Trophoblast cell (in vitro differentiated cells and primary cell): ENCODE results near the gene BNC2.

Experiments used
- DNase-seq, 2 donors: peaks; one replicate each; pipeline ENCODE4 v3.0.0-alpha.2; 2016
- H2AFZ ChIP-seq: 2 replicates; pipeline ENCODE4 v1.6.1; 2013; ENCODE audit warnings: low read length, moderate library complexity, mild to moderate bottlenecking; ENCODE audit not compliant: insufficient read depth, poor library complexity
- H2AK5ac ChIP-seq: 2 replicates; pipeline ENCODE4 v1.6.1; 2013; ENCODE audit warnings: mild to moderate bottlenecking, low read length
- H2BK120ac ChIP-seq: 2 replicates; pipeline ENCODE4 v1.6.1; 2013; ENCODE audit warnings: low read length, mild to moderate bottlenecking, moderate library complexity; ENCODE audit not compliant: insufficient read depth, poor library complexity
- H2BK12ac ChIP-seq: 2 replicates; pipeline ENCODE4 v1.6.1; 2013; ENCODE audit warnings: mild to moderate bottlenecking, low read length, moderate library complexity
- H2BK5ac ChIP-seq: 2 replicates; pipeline ENCODE4 v1.6.1; 2013; ENCODE audit warnings: low read length, low read depth, moderate library complexity, mild to moderate bottlenecking; ENCODE audit not compliant: poor library complexity
- H3K14ac ChIP-seq: 2 replicates; pipeline ENCODE4 v1.6.1; 2013; ENCODE audit warnings: mild to moderate bottlenecking, low read length
- H3K18ac ChIP-seq: 2 replicates; pipeline ENCODE4 v1.6.1; 2013; ENCODE audit warnings: mild to moderate bottlenecking, low read length
- H3K23ac ChIP-seq: 2 replicates; pipeline ENCODE4 v1.6.1; 2013; ENCODE audit warnings: low read length
- H3K27ac ChIP-seq: 2 replicates; pipeline ENCODE4 v1.5.1; 2013; ENCODE audit warnings: low read depth, mild to moderate bottlenecking, inconsistent platforms, low read length, moderate library complexity
- H3K27me3 ChIP-seq: 2 replicates; pipeline ENCODE4 v1.6.1; 2013; ENCODE audit warnings: inconsistent platforms, mild to moderate bottlenecking, low read length, moderate library complexity; ENCODE audit not compliant: insufficient read depth
- H3K36me3 ChIP-seq, 2 experiments: 1 replicate in 1 of 2; 2 replicates in 1 of 2; pipeline ENCODE4 v1.6.1; 2013; ENCODE audit warnings: low read length in 2 of 2, mild to moderate bottlenecking in 2 of 2, moderate library complexity in 1 of 2; ENCODE audit not compliant: insufficient read depth in 2 of 2, control insufficient read depth in 1 of 2
- H3K4ac ChIP-seq: 2 replicates; pipeline ENCODE4 v1.6.1; 2013; ENCODE audit warnings: low read depth, mild to moderate bottlenecking, low read length, moderate library complexity
- H3K4me1 ChIP-seq, 2 experiments: 1 replicate in 1 of 2; 2 replicates in 1 of 2; pipeline ENCODE4 v1.6.1; 2013; ENCODE audit warnings: low read length in 2 of 2, mild to moderate bottlenecking in 2 of 2, moderate library complexity in 1 of 2; ENCODE audit not compliant: insufficient read depth in 2 of 2, control insufficient read depth in 1 of 2
- H3K4me2 ChIP-seq: 2 replicates; pipeline ENCODE4 v1.6.1; 2013; ENCODE audit warnings: inconsistent platforms, mild to moderate bottlenecking, low read length, moderate library complexity
- H3K4me3 ChIP-seq: 2 replicates; pipeline ENCODE4 v1.5.1; 2013; ENCODE audit warnings: mild to moderate bottlenecking, low read depth, low read length, inconsistent platforms
- H3K79me1 ChIP-seq: one replicate; pipeline ENCODE4 v1.6.1; 2013; ENCODE audit warnings: low read length
- H3K79me2 ChIP-seq: 2 replicates; pipeline ENCODE4 v1.6.1; 2013; ENCODE audit warnings: low read length, mild to moderate bottlenecking; ENCODE audit not compliant: control insufficient read depth, insufficient read depth, poor library complexity
- H3K9ac ChIP-seq: 2 replicates; pipeline ENCODE4 v1.6.1; 2013; ENCODE audit warnings: mild to moderate bottlenecking, low read length
- H3K9me3 ChIP-seq: 2 replicates; pipeline ENCODE4 v1.6.1; 2013; ENCODE audit warnings: low read depth, mild to moderate bottlenecking, control low read depth, inconsistent platforms, low read length; ENCODE audit not compliant: insufficient read depth
- H4K12ac ChIP-seq: 2 replicates; pipeline ENCODE4 v1.6.1; 2013; ENCODE audit warnings: low read depth, mild to moderate bottlenecking, low read length, moderate library complexity
- H4K8ac ChIP-seq: 2 replicates; pipeline ENCODE4 v1.6.1; 2013; ENCODE audit warnings: low read depth, mild to moderate bottlenecking, low read length, moderate library complexity
- H4K91ac ChIP-seq: one replicate; pipeline ENCODE4 v1.6.1; 2013; ENCODE audit warnings: low read depth, mild to moderate bottlenecking, low read length, moderate library complexity
- WGBS: extraction: QIAGEN DNeasy Blood & Tissue Kit; methylation state at CpG from one replicate; pipeline ENCODE4 v1.1.7; 2013; ENCODE audit warnings: missing lambda C conversion rate; ENCODE audit not compliant: insufficient read length, insufficient coverage; ENCODE audit errors: extremely low coverage; 5-methylcytosine and 5-hydroxymethylcytosine counted together

BNC2 gene

GRCh38 chr9:16899606-16900005 lies 29.1 kb upstream of the BNC2 start:
- Histone ChIP-seq H3K18ac (no peak overlapping the region), H2BK120ac (no peak overlapping the region), H2BK5ac (no peak overlapping the region), H2AFZ (no peak overlapping the region), H3K23ac (no peak overlapping the region), H3K4me2 (no peak overlapping the region), H3K9ac (no peak overlapping the region), H4K8ac (no peak overlapping the region), H3K4me1 (no peaks in the 10 kb centered on the region), H3K27me3 (no peaks in the 10 kb centered on the region), H3K14ac (no peak overlapping the region), H3K79me1 (no peaks in the 10 kb centered on the region), H3K79me2 (no peaks in the 10 kb centered on the region), H4K91ac (no peak overlapping the region), H2BK12ac (no peak overlapping the region), H3K4ac (no peak overlapping the region), H3K4me3 (no peak overlapping the region), H2AK5ac (no peak overlapping the region), H3K9me3 (no peaks in the 10 kb centered on the region), H4K12ac (no peak overlapping the region), H3K36me3 (no peaks in the 10 kb centered on the region), H3K27ac (no peak overlapping the region)
- DNase-seq, result no peak
- no CpG with 5 or more reads among the region's 2 CpGs for WGBS

- Histone ChIP-seq H3K27me3 (no peaks in the 10 kb centered on the region), H3K9me3 (no peaks in the 10 kb centered on the region), H2AK5ac (no peak overlapping the region), H3K4me1 (no peaks in the 10 kb centered on the region), H2BK120ac (no peak overlapping the region), H4K8ac (no peak overlapping the region), H3K36me3 (no peaks in the 10 kb centered on the region), H3K4me2 (no peak overlapping the region), H3K4me3 (no peak overlapping the region), H4K91ac (no peak overlapping the region), H3K79me2 (no peaks in the 10 kb centered on the region), H2BK5ac (no peak overlapping the region), H3K27ac (no peak overlapping the region), H4K12ac (no peak overlapping the region), H3K14ac (no peak overlapping the region), H2AFZ (no peak overlapping the region), H3K79me1 (no peaks in the 10 kb centered on the region), H3K4ac (no peak overlapping the region), H2BK12ac (no peak overlapping the region), H3K9ac (no peak overlapping the region), H3K18ac (no peak overlapping the region), H3K23ac (no peak overlapping the region)
- no CpG with 5 or more reads among the region's 2 CpGs for WGBS
- DNase-seq, result no peak
These were observed 28.0 kb upstream of the BNC2 start for GRCh38 chr9:16898464-16898863.

GRCh38 chr9:16888594-16888993 lies 18.1 kb upstream of the BNC2 start:
- H3K4me2 ChIP-seq, result no peak overlapping the region
- no peaks in the 10 kb centered on the region for H3K9me3 ChIP-seq
- DNase-seq, result no peak
- no peak overlapping the region for H3K14ac ChIP-seq
- no peak overlapping the region for H3K18ac ChIP-seq
- no peak overlapping the region for H2BK12ac ChIP-seq
- no peak overlapping the region for H3K4me3 ChIP-seq
- H2AK5ac ChIP-seq, result no peak overlapping the region
- no CpG with 5 or more reads among the region's 3 CpGs for WGBS
- no peaks in the 10 kb centered on the region for H3K79me2 ChIP-seq
- no peak overlapping the region for H2BK5ac ChIP-seq
- no peaks in the 10 kb centered on the region for H3K4me1 ChIP-seq
- no peaks in the 10 kb centered on the region for H3K27me3 ChIP-seq
- H3K36me3 ChIP-seq, result no peaks in the 10 kb centered on the region
- H3K4ac ChIP-seq, result no peak overlapping the region
- no peak overlapping the region for H2BK120ac ChIP-seq
- no peak overlapping the region for H4K8ac ChIP-seq
- no peak overlapping the region for H4K91ac ChIP-seq
- no peak overlapping the region for H3K27ac ChIP-seq
- no peak overlapping the region for H2AFZ ChIP-seq
- no peak overlapping the region for H3K9ac ChIP-seq
- H3K79me1 ChIP-seq, result no peaks in the 10 kb centered on the region
- H4K12ac ChIP-seq, result no peak overlapping the region
- H3K23ac ChIP-seq, result no peak overlapping the region

- H3K14ac ChIP-seq, result no peak overlapping the region
- H3K27ac ChIP-seq, result no peak overlapping the region
- H3K9me3 ChIP-seq, result no peaks in the 10 kb centered on the region
- no peak overlapping the region for H3K4me3 ChIP-seq
- no peak overlapping the region for H4K8ac ChIP-seq
- no peak overlapping the region for H2BK12ac ChIP-seq
- no peak overlapping the region for H4K91ac ChIP-seq
- no peak overlapping the region for H2BK120ac ChIP-seq
- H3K36me3 ChIP-seq, result no peaks in the 10 kb centered on the region
- no peak overlapping the region for H3K9ac ChIP-seq
- H3K79me2 ChIP-seq, result no peaks in the 10 kb centered on the region
- H3K27me3 ChIP-seq, result no peaks in the 10 kb centered on the region
- H3K79me1 ChIP-seq, result no peaks in the 10 kb centered on the region
- no peak overlapping the region for H3K23ac ChIP-seq
- H2AFZ ChIP-seq, result no peak overlapping the region
- no peak overlapping the region for H3K4me2 ChIP-seq
- no peak overlapping the region for H3K18ac ChIP-seq
- H3K4ac ChIP-seq, result no peak overlapping the region
- no peak overlapping the region for H4K12ac ChIP-seq
- H3K4me1 ChIP-seq, result no peaks in the 10 kb centered on the region
- H2BK5ac ChIP-seq, result no peak overlapping the region
- no peak overlapping the region for H2AK5ac ChIP-seq
- no CpG with 5 or more reads among the region's 4 CpGs for WGBS
- peak; percentile 37 to 50 for DNase-seq
These were observed 15.5 kb upstream of the BNC2 start for GRCh38 chr9:16885931-16886330.
